Smooth muscle cell (in vitro differentiated cells): ENCODE measurements around the gene SYDE2. TPM values are rescaled to one million over a fixed set of nuclear protein-coding genes. Genes with fewer than 3 reads are reported as not detected.

ENCODE experiments used
- DNase-seq: peaks from one replicate; lab custom pipeline; 2025; ENCODE audit not compliant: unreplicated experiment; lab: John Stamatoyannopoulos, UW
- H2AFZ ChIP-seq: fragments of 200-600 bp; sonication (generic); 2 replicates; pipeline ENCODE4 v1.6.0; 2016; ENCODE audit warnings: antibody characterized with exemption, low read depth, mild to moderate bottlenecking
- H3F3A ChIP-seq: fragments of 200-600 bp; sonication (generic); 2 replicates; pipeline ENCODE4 v1.6.0; 2017; ENCODE audit warnings: antibody characterized with exemption, low read depth
- H3K27ac ChIP-seq: fragments of 200-600 bp; sonication (generic); 2 replicates; pipeline ENCODE4 v1.5.1; 2016; ENCODE audit warnings: low read depth, mild to moderate bottlenecking
- H3K27me3 ChIP-seq: fragments of 200-600 bp; sonication (generic); 2 replicates; pipeline ENCODE4 v1.6.1; 2016; ENCODE audit warnings: low read depth, mild to moderate bottlenecking
- H3K36me3 ChIP-seq: fragments of 200-600 bp; sonication (generic); 2 replicates; pipeline ENCODE4 v1.5.1; 2016; ENCODE audit warnings: low read depth
- H3K4me1 ChIP-seq: fragments of 200-600 bp; sonication (generic); 2 replicates; pipeline ENCODE4 v1.5.1; 2016; ENCODE audit warnings: low read depth
- H3K4me2 ChIP-seq: fragments of 200-600 bp; sonication (generic); 2 replicates; pipeline ENCODE4 v1.6.0; 2016; ENCODE audit warnings: mild to moderate bottlenecking
- H3K4me3 ChIP-seq: fragments of 200-600 bp; sonication (generic); 2 replicates; pipeline ENCODE4 v1.5.1; 2016; ENCODE audit warnings: mild to moderate bottlenecking
- H3K79me2 ChIP-seq: fragments of 200-600 bp; sonication (generic); 2 replicates; pipeline ENCODE4 v1.6.0; 2016; ENCODE audit warnings: low read depth, mild to moderate bottlenecking
- H3K9ac ChIP-seq: fragments of 200-600 bp; sonication (generic); 2 replicates; pipeline ENCODE4 v1.6.0; 2016; ENCODE audit warnings: low read depth
- H3K9me3 ChIP-seq: fragments of 200-600 bp; sonication (generic); replicated peaks from 2 replicates; pipeline ENCODE4 v1.5.1; 2016; ENCODE audit warnings: low read depth
- H4K20me1 ChIP-seq: fragments of 200-600 bp; sonication (generic); 2 replicates; pipeline ENCODE4 v1.6.0; 2016; ENCODE audit warnings: low read depth
- WGBS: methylation state at CpG from one replicate; pipeline ENCODE4 v1.1.7; 2016; ENCODE audit warnings: low lambda C conversion rate; 5-methylcytosine and 5-hydroxymethylcytosine counted together
- polyA plus RNA-seq: library from polyadenylated mRNA; unstranded; fragments of >200 nt; fragmentation: Nextera tagmentation; extraction: Ambion mirVana; gene quantifications from 2 replicates; pipeline ENCODE4 v1.2.1, GENCODE V29; 2016
- total RNA-seq: library from RNA; depleted of rRNA; stranded (reverse); fragments of >200 nt; gene quantifications from 2 replicates; pipeline ENCODE4 v1.2.3, GENCODE V29; 2014
- TF ChIP-seq, protein P1 (sequence below): fragments of 200-600 bp; sonication (generic); IDR thresholded peaks from 2 replicates; pipeline ENCODE4 v1.5.1; 2017; ENCODE audit warnings: borderline replicate concordance, mild to moderate bottlenecking, antibody characterized with exemption; ENCODE audit not compliant: insufficient read depth, poor library complexity, severe bottlenecking

SYDE2 gene
- total and polyA plus RNA-seq, 2 experiments from 2014 or later = 4.9 to 9.1 TPM

DNA sequence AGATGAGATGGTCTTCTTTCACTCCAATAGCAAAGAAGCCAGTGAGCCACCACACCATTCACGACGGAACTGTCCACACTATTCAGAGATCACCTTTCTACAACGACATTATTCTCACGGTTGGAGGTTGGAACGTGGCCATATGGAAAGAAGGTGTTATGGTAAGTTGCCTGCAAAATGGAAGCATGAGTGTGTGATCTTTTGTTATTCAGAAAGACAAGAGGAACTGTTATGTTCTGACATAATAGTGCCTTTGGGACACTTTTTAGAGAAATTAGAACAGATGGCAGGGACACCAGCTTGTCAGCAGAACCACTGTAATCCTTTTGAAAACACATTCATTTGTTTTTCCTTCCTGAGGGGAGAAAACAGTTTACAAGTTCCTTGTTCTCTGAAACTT, 76.7 kb downstream of the SYDE2 start:
- H3K4me1 ChIP-seq = no peaks in the 10 kb centered on the region
- no peak overlapping the region for H3K9ac ChIP-seq
- no peaks in the 10 kb centered on the region for H4K20me1 ChIP-seq
- no peaks in the 10 kb centered on the region for H3F3A ChIP-seq
- no peak overlapping the region for H3K4me2 ChIP-seq
- H3K27ac ChIP-seq = no peak overlapping the region
- H3K79me2 ChIP-seq = no peaks in the 10 kb centered on the region
- no peaks in the 10 kb centered on the region for H3K36me3 ChIP-seq
- DNase-seq = no peak
- no peaks in the 10 kb centered on the region for H3K9me3 ChIP-seq
- TF ChIP-seq, protein P1, sequence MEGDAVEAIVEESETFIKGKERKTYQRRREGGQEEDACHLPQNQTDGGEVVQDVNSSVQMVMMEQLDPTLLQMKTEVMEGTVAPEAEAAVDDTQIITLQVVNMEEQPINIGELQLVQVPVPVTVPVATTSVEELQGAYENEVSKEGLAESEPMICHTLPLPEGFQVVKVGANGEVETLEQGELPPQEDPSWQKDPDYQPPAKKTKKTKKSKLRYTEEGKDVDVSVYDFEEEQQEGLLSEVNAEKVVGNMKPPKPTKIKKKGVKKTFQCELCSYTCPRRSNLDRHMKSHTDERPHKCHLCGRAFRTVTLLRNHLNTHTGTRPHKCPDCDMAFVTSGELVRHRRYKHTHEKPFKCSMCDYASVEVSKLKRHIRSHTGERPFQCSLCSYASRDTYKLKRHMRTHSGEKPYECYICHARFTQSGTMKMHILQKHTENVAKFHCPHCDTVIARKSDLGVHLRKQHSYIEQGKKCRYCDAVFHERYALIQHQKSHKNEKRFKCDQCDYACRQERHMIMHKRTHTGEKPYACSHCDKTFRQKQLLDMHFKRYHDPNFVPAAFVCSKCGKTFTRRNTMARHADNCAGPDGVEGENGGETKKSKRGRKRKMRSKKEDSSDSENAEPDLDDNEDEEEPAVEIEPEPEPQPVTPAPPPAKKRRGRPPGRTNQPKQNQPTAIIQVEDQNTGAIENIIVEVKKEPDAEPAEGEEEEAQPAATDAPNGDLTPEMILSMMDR = no peak
- no peak overlapping the region for H3K4me3 ChIP-seq
- no peaks in the 10 kb centered on the region for H3K27me3 ChIP-seq
- 95% methylated on average over 5 of the region's 5 CpGs for WGBS
- no peak overlapping the region for H2AFZ ChIP-seq

DNA sequence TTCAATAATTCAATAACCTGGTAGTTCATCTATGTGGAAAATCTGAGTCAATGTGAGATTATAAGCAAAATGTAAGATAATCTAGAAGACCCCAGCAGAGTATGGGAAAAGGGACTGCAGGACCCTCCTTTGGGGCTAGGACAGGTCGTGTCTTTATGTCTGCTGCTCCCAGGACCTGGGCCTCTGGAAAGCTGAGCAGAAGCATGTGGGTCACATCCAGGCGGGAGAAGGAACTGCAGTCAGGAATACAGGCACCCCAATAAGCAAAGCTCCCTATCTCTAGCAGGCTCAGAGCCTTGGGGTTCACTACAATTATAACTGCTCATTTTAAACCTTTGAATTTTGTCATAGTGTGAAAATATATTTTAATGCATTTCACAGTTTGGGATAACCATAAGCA, 78.6 kb downstream of the SYDE2 start:
- H3K4me3 ChIP-seq = no peak overlapping the region
- WGBS = 98% methylated on average over 2 of the region's 2 CpGs
- no peak for DNase-seq

DNA sequence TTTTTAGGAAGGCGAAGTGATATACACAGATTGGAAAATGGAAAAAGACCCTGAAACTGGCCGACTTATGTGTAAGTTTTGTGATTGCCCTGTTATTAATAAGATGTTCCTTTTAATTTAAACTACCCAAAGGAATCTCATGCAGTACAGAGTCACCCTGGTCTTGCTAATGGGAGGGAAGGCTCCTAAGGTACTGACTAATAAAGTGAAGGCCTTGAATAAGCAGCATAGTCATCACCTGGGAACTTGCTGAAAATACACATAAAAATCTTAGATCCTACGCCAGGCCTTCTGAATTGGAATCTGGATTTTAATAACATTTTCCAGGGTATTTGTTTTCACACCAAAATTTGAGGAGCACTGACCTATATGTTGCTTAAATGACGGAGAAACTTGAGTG, 79.1 kb downstream of the SYDE2 start:
- DNase-seq = no peak
- TF ChIP-seq, protein P1 = no peak
- Histone ChIP-seq H3K9ac (no peak overlapping the region), H3K4me1 (no peaks in the 10 kb centered on the region), H4K20me1 (no peaks in the 10 kb centered on the region), H3K27ac (no peak overlapping the region), H3K79me2 (no peaks in the 10 kb centered on the region), H2AFZ (no peak overlapping the region), H3K9me3 (no peaks in the 10 kb centered on the region), H3F3A (no peaks in the 10 kb centered on the region), H3K27me3 (no peaks in the 10 kb centered on the region), H3K4me3 (no peak overlapping the region), H3K36me3 (no peaks in the 10 kb centered on the region), H3K4me2 (no peak overlapping the region)
- WGBS = 92% methylated on average over 4 of the region's 4 CpGs

More for the DNA sequence above, 78.6 kb downstream of the SYDE2 start:
- Histone ChIP-seq H3K9me3 (no peaks in the 10 kb centered on the region), H4K20me1 (no peaks in the 10 kb centered on the region), H3K79me2 (no peaks in the 10 kb centered on the region), H3K4me1 (no peaks in the 10 kb centered on the region), H3K4me2 (no peak overlapping the region), H3K36me3 (no peaks in the 10 kb centered on the region), H3K9ac (no peak overlapping the region), H3F3A (no peaks in the 10 kb centered on the region), H3K27me3 (no peaks in the 10 kb centered on the region), H2AFZ (no peak overlapping the region), H3K27ac (no peak overlapping the region)
- TF ChIP-seq, protein P1 = no peak

DNA sequence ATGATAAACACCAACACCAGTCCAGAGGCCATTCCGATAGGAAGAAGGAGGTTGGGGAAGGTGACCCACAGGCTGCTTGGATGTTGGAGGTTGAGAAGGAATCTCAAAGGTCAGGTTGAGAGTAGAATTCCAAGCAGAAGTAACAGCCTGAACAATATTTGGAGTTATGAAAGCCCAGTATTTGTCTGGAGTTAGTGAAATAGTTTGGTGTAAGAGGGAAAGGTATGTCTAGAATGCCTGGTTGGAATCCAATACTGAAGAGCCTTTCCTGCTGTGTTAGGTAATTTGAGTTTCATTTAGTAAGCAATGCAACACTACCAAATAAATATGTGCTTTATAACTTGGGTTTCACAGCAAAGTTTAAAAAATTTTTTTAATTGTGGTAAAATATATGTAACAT, 82.1 kb downstream of the SYDE2 start:
- no peak overlapping the region for H3K27ac ChIP-seq
- no peak overlapping the region for H3K9ac ChIP-seq
- no peaks in the 10 kb centered on the region for H3K36me3 ChIP-seq
- no peaks in the 10 kb centered on the region for H3K4me1 ChIP-seq
- H2AFZ ChIP-seq = no peak overlapping the region
- H3K4me2 ChIP-seq = no peak overlapping the region
- no peak for DNase-seq
- H3F3A ChIP-seq = no peaks in the 10 kb centered on the region
- no peak overlapping the region for H3K4me3 ChIP-seq
- H3K27me3 ChIP-seq = no peaks in the 10 kb centered on the region
- WGBS = 82% methylated on average over 1 of the region's 1 CpG
- no peaks in the 10 kb centered on the region for H3K9me3 ChIP-seq
- H4K20me1 ChIP-seq = no peaks in the 10 kb centered on the region
- TF ChIP-seq, protein P1 = no peak
- H3K79me2 ChIP-seq = no peaks in the 10 kb centered on the region
